ENCODE results near the gene DMKN.

DMKN gene

DNA sequence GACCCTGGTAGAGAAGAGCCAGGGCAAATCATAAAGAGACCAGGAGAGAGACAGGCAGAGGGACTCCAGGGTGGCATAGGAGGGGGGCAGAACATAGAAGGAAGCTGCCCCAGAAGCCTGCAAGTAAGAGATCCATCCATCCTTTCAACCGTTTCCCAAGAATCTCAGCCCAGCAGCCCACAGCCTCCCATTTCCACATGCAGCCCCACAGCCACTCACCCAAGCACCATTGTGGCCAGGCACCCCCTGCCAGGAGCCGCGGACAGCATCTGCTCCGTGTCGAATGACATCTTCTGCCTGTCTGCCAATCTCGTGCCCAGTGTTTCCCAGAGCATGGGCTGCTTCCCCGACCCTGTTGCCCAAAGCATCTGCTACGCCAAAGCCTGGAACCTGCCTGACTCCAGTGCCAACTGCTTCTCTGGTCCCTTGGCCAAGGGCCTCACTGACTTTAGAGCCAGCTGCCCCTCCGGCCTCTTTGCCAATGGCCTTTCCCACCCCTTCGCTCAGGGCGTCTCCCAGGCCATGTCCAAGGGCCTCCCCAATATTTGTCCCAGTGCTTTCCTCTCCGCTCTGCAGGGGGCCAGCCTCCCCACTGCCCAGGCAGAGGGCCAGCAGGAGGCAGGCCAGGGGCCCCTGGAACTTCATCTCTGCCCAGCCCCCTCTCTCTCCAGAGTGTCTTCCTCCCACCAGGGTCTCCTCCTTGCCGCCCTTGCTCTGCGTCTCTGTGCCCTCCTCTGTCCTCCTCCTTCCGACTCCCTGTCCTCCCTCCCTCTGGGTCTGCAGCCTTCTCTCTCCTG, 420 bp downstream of the DMKN start:
- DNase-seq (ENCODE audit: low read depth): no peak
- TF ChIP-seq, protein P1, sequence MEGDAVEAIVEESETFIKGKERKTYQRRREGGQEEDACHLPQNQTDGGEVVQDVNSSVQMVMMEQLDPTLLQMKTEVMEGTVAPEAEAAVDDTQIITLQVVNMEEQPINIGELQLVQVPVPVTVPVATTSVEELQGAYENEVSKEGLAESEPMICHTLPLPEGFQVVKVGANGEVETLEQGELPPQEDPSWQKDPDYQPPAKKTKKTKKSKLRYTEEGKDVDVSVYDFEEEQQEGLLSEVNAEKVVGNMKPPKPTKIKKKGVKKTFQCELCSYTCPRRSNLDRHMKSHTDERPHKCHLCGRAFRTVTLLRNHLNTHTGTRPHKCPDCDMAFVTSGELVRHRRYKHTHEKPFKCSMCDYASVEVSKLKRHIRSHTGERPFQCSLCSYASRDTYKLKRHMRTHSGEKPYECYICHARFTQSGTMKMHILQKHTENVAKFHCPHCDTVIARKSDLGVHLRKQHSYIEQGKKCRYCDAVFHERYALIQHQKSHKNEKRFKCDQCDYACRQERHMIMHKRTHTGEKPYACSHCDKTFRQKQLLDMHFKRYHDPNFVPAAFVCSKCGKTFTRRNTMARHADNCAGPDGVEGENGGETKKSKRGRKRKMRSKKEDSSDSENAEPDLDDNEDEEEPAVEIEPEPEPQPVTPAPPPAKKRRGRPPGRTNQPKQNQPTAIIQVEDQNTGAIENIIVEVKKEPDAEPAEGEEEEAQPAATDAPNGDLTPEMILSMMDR (IDR thresholded peaks at IDR 0.05; ENCODE audit: insufficient read depth, low read depth, low read length, missing control alignments): no peak
- H3K4me3 ChIP-seq (ENCODE audit: low read length): peak overlapping the region; percentile 45

- H3K4me3 ChIP-seq (ENCODE audit: low read length): peak overlapping the region; percentile 18
- DNase-seq (ENCODE audit: low read depth): no peak
- TF ChIP-seq, protein P1 (IDR thresholded peaks at IDR 0.05; ENCODE audit: insufficient read depth, low read depth, low read length, missing control alignments): no peak
Observed at GRCh38 chr19:35511337-35511736, 2.1 kb downstream of the DMKN start.

DNA sequence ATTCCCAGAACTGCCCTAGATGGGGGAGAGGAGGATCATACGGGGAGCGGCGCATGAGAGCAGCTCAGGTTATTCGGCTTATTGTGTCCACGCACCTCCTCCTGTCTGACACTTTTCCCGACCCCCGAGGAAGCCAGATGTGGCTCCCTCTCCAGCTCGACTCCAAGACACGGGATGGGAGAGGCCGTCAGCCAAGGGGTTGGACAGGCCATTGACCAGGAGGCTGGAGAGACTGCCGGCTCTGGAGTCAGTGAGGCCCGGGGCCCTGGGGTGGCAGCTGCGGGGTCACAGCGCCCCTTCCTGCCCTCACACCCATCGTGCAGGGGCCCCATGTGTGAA, 2.9 kb downstream of the DMKN start:
- peak overlapping the region; percentile 64 for H3K4me3 ChIP-seq (ENCODE audit: low read length)
- DNase-seq (ENCODE audit: low read depth): no peak
- TF ChIP-seq, protein P1 (IDR thresholded peaks at IDR 0.05; ENCODE audit: insufficient read depth, low read depth, low read length, missing control alignments): no peak

DNA sequence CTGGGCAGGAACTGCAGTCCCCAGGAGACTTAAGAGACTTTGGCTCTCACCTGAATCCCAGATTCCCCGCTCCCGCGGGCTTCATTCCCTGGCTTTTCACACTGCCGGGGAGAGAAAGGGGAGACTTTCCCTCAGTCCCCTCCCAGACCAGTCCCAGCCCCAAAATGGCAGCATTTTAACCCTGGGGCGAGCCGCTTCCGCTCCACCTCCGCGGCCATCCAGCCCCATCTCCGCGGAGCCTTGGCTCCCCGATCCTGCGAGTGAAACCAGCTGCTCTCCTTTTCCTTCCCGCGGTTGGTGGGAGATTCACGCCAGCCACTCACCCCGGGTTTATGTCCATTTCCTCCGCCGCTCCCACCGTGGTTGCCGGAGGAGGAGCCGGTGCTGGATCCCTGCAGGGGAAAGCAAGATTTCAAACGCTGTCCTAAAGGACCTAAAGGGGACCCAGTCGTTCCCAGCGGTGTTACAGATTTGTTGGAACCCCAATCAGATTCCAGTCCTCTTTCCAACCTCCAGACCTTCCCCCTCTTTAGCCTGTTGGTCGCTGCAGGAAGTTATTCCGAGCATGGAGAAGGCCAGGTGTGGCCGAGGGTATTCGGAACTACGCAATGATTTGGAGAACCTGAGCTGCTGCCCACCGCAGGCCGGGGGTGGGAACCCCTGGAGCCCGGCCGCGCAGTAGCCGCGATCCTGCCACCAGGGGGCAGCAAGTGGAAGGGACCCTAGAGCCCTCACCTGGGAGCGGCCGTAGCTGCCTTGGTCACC, 3.4 kb downstream of the DMKN start:
- TF ChIP-seq, protein P1 (IDR thresholded peaks at IDR 0.05; ENCODE audit: insufficient read depth, low read depth, low read length, missing control alignments): peak; percentile 87
- H3K4me3 ChIP-seq (ENCODE audit: low read length): peak overlapping the region; percentile 64
- DNase-seq (ENCODE audit: low read depth): peak; percentile 80

DNA sequence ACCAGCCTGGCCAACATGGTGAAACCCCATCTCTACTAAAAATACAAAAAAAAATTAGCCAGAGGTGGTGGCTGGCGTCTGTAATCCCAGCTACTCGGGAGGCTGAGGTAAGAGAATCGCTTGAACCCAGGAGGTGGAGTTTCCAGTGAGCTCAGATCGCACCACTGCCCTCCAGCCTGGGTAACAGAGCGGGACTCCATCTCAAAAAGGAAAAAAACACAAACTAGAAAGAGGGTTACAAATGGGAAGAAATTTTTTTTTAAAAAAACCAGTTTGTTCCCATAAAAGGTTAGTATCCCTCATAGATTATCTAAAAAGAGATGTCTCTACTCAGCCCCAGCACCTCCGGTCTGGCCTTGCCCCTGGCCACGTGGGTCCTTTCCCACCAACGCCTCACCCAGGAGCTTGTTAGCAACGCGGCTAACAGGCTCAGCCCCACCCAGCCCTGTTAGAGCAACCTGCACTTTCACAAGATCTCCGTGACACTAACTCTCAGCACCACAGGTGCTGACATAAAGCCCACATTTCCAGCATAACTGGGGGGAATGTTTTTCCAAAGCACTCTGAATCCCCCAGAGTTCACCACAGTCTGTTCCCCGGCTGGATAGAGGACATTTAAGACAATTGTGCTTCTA, 4.3 kb downstream of the DMKN start:
- peak; percentile 89 for DNase-seq (ENCODE audit: low read depth)
- peak overlapping the region; percentile 64 for H3K4me3 ChIP-seq (ENCODE audit: low read length)
- TF ChIP-seq, protein P1 (IDR thresholded peaks at IDR 0.05; ENCODE audit: insufficient read depth, low read depth, low read length, missing control alignments): no peak

DNA sequence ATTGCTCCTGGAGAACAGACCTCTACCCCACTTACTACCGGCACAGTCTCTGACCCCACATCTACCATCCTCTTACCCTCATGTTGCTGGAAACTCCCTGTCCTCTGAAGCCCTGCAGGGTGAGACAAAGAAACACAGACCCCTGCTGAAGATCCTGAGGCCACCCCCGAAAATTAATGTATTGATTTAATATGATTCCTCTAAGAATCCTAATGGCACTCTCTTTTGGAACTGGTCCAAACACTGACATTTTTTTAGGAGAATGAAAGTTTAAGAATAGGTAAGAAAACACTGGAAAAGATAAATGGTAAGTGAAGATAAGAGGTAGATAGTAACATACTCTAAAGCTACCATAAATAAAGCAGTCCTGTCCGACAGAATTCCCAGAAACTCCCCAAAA, 5.3 kb downstream of the DMKN start:
- H3K4me3 ChIP-seq (ENCODE audit: low read length): no peak overlapping the region
- TF ChIP-seq, protein P1 (IDR thresholded peaks at IDR 0.05; ENCODE audit: insufficient read depth, low read depth, low read length, missing control alignments): no peak
- DNase-seq (ENCODE audit: low read depth): no peak
